ENCODE data around the gene MED29. TPM values are rescaled to one million over a fixed set of nuclear protein-coding genes. Genes with fewer than 3 reads are reported as not detected.

MED29 gene, protein sequence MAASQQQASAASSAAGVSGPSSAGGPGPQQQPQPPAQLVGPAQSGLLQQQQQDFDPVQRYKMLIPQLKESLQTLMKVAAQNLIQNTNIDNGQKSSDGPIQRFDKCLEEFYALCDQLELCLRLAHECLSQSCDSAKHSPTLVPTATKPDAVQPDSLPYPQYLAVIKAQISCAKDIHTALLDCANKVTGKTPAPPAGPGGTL
- total RNA-seq = 10 to 100 TPM; 25.5 to 48.1 (median 37.7) TPM

DNA sequence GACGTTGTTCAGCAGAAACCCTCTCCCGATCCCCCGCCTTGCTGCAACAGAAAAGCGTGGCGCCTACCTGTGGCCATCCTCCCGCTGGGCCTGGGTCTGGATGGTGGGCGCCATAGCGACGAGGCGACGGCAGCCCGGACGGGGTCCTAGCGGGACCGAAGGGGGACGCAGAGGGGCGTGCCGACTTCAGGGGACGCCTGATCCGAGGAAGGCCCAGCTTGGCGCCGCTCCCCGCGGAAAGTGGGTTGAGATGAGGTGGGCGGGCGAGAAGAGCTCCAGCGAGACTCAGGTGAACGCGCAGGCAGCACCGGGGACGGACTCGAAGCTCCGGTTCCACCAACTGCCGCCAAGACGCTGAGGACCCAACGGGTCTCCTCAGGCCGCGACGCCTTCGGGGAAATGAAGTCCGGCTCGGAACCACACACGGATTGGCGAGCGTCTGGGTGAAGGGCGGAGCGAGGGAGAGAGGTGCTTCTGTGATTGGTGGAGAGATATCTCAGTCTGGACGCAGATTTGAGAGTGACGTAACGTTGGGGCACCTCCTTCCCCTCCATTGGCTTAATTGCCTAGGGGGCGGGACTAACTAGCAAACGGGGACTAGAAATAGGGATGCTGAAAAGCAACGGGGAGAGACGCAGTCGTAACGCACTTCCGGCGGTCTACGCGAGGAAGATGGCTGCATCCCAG, at the start of gene MED29, which contains the start of gene PAF1:
MED29 (plus strand) TSS at position 628 of the 687 bp plus-strand sequence; CDS start at position 673, 45 bp downstream.
PAF1 (minus strand) TSS at position 356 of the 687 bp plus-strand sequence; CDS start at position 114, 242 bp downstream.
- H3K36me3 ChIP-seq = peaks cover 0 to 57% of the 10 kb centered on the region in 2 donors
- H3K4me1 ChIP-seq = peaks cover 17 to 20% of the 10 kb centered on the region in 2 donors

GRCh38 chr19:39341719-39342604, 49.2 kb upstream of the MED29 start, which contains the start of gene SAMD4B:
TSS of gene SAMD4B (plus strand) at chr19:39342421. CDS start at chr19:39356894, 14,473 bp downstream.
- in situ Hi-C loops (cut with MboI; ENCODE audit: low sequenced_read_pairs in 4 of 4) = loop anchor here in 3 of 4 donors (10.0 to 25.0 kb wide), 3 partner anchors 53 to 195 kb away; partner anchors contain the start of genes EID2B (in 3 of the 3), EID2 (in 2 of the 3), MED29 (in 1 of the 3) and PAF1 (in 1 of the 3)
- peak; percentile 91 for ATAC-seq
- intact Hi-C loops (cut with DNase I; ENCODE audit: low total_unique reads) = loop anchor here (1.0 to 5.0 kb wide), 7 partner anchors 49 to 440 kb away; partner anchors contain the start of genes MED29, PAF1, PAK4 and PLEKHG2

More for the DNA sequence above, at the start of gene MED29, which contains the start of gene PAF1:
- Histone ChIP-seq H3K27ac (peak within 1 kb of the TSS; percentile 92 to 99 (median 97)), H3K9me3 (no peaks in the 10 kb centered on the region), H3K27me3 (no peaks in the 10 kb centered on the region), H3K4me3 (peak within 1 kb of the TSS; percentile 87 to 94 (median 88))
- intact Hi-C loops (cut with DNase I; ENCODE audit: low total_unique reads) (loop anchor here (1.0 to 5.0 kb wide), 3 partner anchors 41 to 54 kb away; partner anchors contain the start of genes SAMD4B and SUPT5H), in situ Hi-C loops (cut with MboI; ENCODE audit: low sequenced_read_pairs in 4 of 4) (loop anchor here in 1 of 4 donors (10.0 kb wide), 1 partner anchor 46 kb away; the partner anchor contains the start of gene SAMD4B)
- peak; percentile 99 to 100 for ATAC-seq
- TF ChIP-seq, protein P1, sequence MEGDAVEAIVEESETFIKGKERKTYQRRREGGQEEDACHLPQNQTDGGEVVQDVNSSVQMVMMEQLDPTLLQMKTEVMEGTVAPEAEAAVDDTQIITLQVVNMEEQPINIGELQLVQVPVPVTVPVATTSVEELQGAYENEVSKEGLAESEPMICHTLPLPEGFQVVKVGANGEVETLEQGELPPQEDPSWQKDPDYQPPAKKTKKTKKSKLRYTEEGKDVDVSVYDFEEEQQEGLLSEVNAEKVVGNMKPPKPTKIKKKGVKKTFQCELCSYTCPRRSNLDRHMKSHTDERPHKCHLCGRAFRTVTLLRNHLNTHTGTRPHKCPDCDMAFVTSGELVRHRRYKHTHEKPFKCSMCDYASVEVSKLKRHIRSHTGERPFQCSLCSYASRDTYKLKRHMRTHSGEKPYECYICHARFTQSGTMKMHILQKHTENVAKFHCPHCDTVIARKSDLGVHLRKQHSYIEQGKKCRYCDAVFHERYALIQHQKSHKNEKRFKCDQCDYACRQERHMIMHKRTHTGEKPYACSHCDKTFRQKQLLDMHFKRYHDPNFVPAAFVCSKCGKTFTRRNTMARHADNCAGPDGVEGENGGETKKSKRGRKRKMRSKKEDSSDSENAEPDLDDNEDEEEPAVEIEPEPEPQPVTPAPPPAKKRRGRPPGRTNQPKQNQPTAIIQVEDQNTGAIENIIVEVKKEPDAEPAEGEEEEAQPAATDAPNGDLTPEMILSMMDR (IDR thresholded peaks at IDR 0.05 in 4 of 5, conservative IDR thresholded peaks at IDR 0.05 in 1 of 5) = peak in 1 of 5 experiments; percentile 11
- TF ChIP-seq POLR2A (IDR thresholded peaks at IDR 0.05) = peak; percentile 87 to 95
- DNase-seq = peak; percentile 99

GRCh38 chr19:39342647-39343305, 48.4 kb upstream of the MED29 start:
- Histone ChIP-seq H3K27ac (peak overlapping the region; percentile 83 to 86 (median 85)), H3K36me3 (no peaks in the 10 kb centered on the region), H3K9me3 (no peaks in the 10 kb centered on the region), H3K4me3 (peak overlapping the region; percentile 80 to 88 (median 84)), H3K4me1 (peaks cover 46 to 61% of the 10 kb centered on the region in 2 donors), H3K27me3 (no peaks in the 10 kb centered on the region)
- peak in 1 of 2 donors; percentile 5 for ATAC-seq
- in situ Hi-C loops (cut with MboI; ENCODE audit: low sequenced_read_pairs in 4 of 4) (loop anchor here in 3 of 4 donors (10.0 to 25.0 kb wide), 3 partner anchors 52 to 195 kb away; partner anchors contain the start of genes EID2B (in 3 of the 3), EID2 (in 2 of the 3), MED29 (in 1 of the 3) and PAF1 (in 1 of the 3)), intact Hi-C loops (cut with DNase I; ENCODE audit: low total_unique reads) (loop anchor here (1.0 to 5.0 kb wide), 7 partner anchors 49 to 440 kb away; partner anchors contain the start of genes MED29, PAF1, PAK4 and PLEKHG2)
- peak in 1 of 2 donors; percentile 25 for DNase-seq
- TF ChIP-seq, protein P1 (IDR thresholded peaks at IDR 0.05 in 4 of 5, conservative IDR thresholded peaks at IDR 0.05 in 1 of 5) = no peak
- no peak for TF ChIP-seq POLR2A (IDR thresholded peaks at IDR 0.05)

More at GRCh38 chr19:39341719-39342604, 49.2 kb upstream of the MED29 start, which contains the start of gene SAMD4B:
- Histone ChIP-seq H3K36me3 (no peaks in the 10 kb centered on the region), H3K4me1 (peaks cover 38 to 55% of the 10 kb centered on the region in 2 donors), H3K27me3 (no peaks in the 10 kb centered on the region), H3K27ac (peak within 1 kb of the TSS; percentile 84 to 92 (median 89)), H3K4me3 (peak within 1 kb of the TSS; percentile 84 to 91 (median 86)), H3K9me3 (no peaks in the 10 kb centered on the region)
- peak; percentile 89 to 97 for TF ChIP-seq POLR2A (IDR thresholded peaks at IDR 0.05)
- TF ChIP-seq, protein P1 (IDR thresholded peaks at IDR 0.05 in 4 of 5, conservative IDR thresholded peaks at IDR 0.05 in 1 of 5) = peak; percentile 73 to 88 (median 83)
- peak; percentile 98 for DNase-seq

Measured in gastrocnemius medialis (tissue), 4 donors.